Left lung (tissue), 10 donors: ENCODE measurements around the gene PLEK2. TPM values are rescaled to one million over a fixed set of nuclear protein-coding genes. Genes with fewer than 3 reads are reported as not detected.

Source experiments
- ATAC-seq: fragments of 200-7000 bp; cut with Tn5 transposase; one replicate; pipeline ENCODE4 v1.9.1; 2020; ENCODE audit warnings: moderate library complexity
- DNase-seq, 4 donors: peaks; one replicate each; pipeline ENCODE4 v3.0.0-alpha.2; 2013 to 2020
- H3K27ac ChIP-seq, 2 donors: fragments of 200-600 bp; sonication (generic) in 1 of 2; one replicate each; pipeline versions ENCODE4 v1.5.0 to v1.8.0; 2020 to 2021
- H3K27me3 ChIP-seq, 2 donors: fragments of 200-600 bp; sonication (generic) in 1 of 2; one replicate each; pipeline versions ENCODE4 v1.5.0 to v1.8.0; 2020 to 2021
- H3K36me3 ChIP-seq, 2 donors: fragments of 200-600 bp; sonication (generic) in 1 of 2; one replicate each; pipeline versions ENCODE4 v1.5.0 to v1.8.0; 2020 to 2021
- H3K4me1 ChIP-seq, 2 donors: fragments of 200-600 bp; one replicate each; pipeline ENCODE4 v1.8.0; 2021
- H3K4me3 ChIP-seq, 2 donors: fragments of 200-600 bp; sonication (generic) in 1 of 2; one replicate each; pipeline versions ENCODE4 v1.5.0 to v1.8.0; 2020 to 2021; ENCODE audit warnings: mild to moderate bottlenecking in 1 of 2
- H3K9me3 ChIP-seq, 2 donors: fragments of 200-600 bp; sonication (generic) in 1 of 2; one replicate each; pipeline versions ENCODE4 v1.5.0 to v1.8.0; 2020 to 2021
- CTCF ChIP-seq, 2 donors: fragments of 200-600 bp; sonication (generic) in 1 of 2; IDR thresholded peaks; one replicate each; pipeline versions ENCODE4 v1.5.0 to v1.8.0; 2021; ENCODE audit warnings: antibody characterized with exemption in 2 of 2
- intact Hi-C, 2 donors: fragments of 100-400 bp; cut with DNase I; formaldehyde crosslinking; loops; one replicate each; pipeline versions ENCODE4 v1.11.2 to v1.14.2; 2022
- polyA plus RNA-seq, 6 donors: library from polyadenylated mRNA; unstranded; fragments of 120-200 nt; gene quantifications; one replicate each; pipeline ENCODE4 v1.2.1, GENCODE V29; 2013; ENCODE audit not compliant: insufficient read length in 6 of 6
- total RNA-seq, 2 donors: library from RNA; stranded (reverse); fragmentation: NEBNext Ultra II Directional; extraction: Animal tissue kit (Norgen Biotek cat#: 25700); gene quantifications; one replicate each; pipeline ENCODE4 v1.2.1, GENCODE V29; 2021
- donor health status: DM: no; HTN: yes; CAD: no.
- donor health status: DM: no; HTN: no; CAD: no.

Gene PLEK2
- total and polyA plus RNA-seq, 8 donors, result 2.8 to 6.7 (median 4.7) TPM

GRCh38 chr14:67391268-67391667 is 20.7 kb downstream of the PLEK2 start:
- ATAC-seq, result no peak
- Histone ChIP-seq H3K4me1 (no peaks in the 10 kb centered on the region), H3K27ac (no peak overlapping the region), H3K4me3 (no peak overlapping the region), H3K27me3 (no peaks in the 10 kb centered on the region), H3K9me3 (no peaks in the 10 kb centered on the region), H3K36me3 (peaks cover 0 to 18% of the 10 kb centered on the region in 2 donors)
- no peak for DNase-seq
- TF ChIP-seq CTCF (IDR thresholded peaks at IDR 0.05), result no peak
- intact Hi-C loops, result no loop called here

DNA sequence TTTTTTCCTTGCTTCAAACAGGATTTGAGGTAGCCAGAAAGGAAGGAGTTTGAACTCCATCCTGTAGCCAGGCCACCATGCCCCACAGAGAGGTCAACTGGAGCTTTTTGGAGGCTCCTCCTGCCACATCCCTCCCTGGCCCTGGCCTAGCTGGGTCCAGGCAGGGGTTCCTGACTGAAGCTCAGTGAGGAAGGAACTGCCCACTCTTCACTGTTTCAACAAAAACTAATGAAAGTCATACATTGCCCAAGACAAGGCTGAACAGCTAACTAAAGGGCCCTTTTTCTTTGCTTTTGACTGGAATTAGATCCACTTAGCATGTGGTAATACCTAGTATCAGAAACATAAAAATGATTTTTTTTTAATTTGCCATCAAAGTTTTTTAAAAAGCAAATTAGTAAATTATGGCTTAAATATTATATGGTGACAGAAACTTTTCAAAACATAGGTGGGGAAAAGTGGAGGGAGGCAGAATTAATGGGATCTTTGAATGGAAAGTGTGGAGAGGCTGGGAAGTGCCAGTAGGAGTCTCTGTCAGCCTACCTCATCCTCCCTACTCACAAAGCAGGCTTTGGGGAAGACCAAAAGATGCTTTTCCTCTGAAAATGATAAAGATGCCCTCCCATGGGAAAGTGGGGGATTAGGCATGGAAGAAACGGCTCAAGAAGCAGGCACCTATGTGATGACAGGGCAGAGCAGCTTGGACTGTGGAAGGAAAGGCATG is 22.0 kb downstream of the PLEK2 start:
- no peaks in the 10 kb centered on the region for H3K27me3 ChIP-seq
- no peaks in the 10 kb centered on the region for H3K9me3 ChIP-seq
- DNase-seq (no peak), ATAC-seq (no peak)
- no peaks in the 10 kb centered on the region for H3K4me1 ChIP-seq
- peaks cover 0 to 30% of the 10 kb centered on the region in 2 donors for H3K36me3 ChIP-seq
- H3K4me3 ChIP-seq, result no peak overlapping the region
- H3K27ac ChIP-seq, result no peak overlapping the region
- TF ChIP-seq CTCF (IDR thresholded peaks at IDR 0.05), result no peak
- intact Hi-C loops, result no loop called here

GRCh38 chr14:67389275-67389674 is 22.7 kb downstream of the PLEK2 start:
- Histone ChIP-seq H3K36me3 (peaks cover 0 to 37% of the 10 kb centered on the region in 2 donors), H3K27ac (no peak overlapping the region), H3K9me3 (no peaks in the 10 kb centered on the region), H3K27me3 (no peaks in the 10 kb centered on the region), H3K4me3 (no peak overlapping the region), H3K4me1 (no peaks in the 10 kb centered on the region)
- no peak for ATAC-seq
- no peak for DNase-seq
- no peak for TF ChIP-seq CTCF (IDR thresholded peaks at IDR 0.05)
- intact Hi-C loops, result no loop called here

DNA sequence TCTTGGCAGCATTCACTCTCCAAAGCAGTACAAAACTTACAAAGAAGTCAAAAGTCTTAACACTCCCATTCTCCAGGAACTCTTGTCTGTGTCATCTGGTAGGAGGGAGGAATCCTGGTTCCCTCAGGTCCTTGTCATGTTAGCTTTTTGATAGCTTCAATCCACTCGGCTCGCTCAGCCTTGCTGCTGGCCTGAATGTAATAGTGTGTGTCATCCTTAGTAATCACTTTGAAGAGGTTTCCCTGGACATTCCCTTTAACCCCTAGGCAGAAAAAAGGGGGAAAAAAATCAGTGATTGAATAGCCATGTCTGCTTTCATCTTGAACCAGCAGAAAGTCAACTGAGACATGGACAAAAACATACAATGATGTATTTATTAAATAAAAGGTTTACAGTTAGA is 24.8 kb downstream of the PLEK2 start:
- H3K4me3 ChIP-seq, result no peak overlapping the region
- ATAC-seq (no peak), DNase-seq (no peak)
- no peak overlapping the region for H3K27ac ChIP-seq
- H3K27me3 ChIP-seq, result no peaks in the 10 kb centered on the region
- no peak for TF ChIP-seq CTCF (IDR thresholded peaks at IDR 0.05)
- H3K36me3 ChIP-seq, result peaks cover 0 to 57% of the 10 kb centered on the region in 2 donors
- no peaks in the 10 kb centered on the region for H3K4me1 ChIP-seq
- intact Hi-C loops, result no loop called here
- no peaks in the 10 kb centered on the region for H3K9me3 ChIP-seq

DNA sequence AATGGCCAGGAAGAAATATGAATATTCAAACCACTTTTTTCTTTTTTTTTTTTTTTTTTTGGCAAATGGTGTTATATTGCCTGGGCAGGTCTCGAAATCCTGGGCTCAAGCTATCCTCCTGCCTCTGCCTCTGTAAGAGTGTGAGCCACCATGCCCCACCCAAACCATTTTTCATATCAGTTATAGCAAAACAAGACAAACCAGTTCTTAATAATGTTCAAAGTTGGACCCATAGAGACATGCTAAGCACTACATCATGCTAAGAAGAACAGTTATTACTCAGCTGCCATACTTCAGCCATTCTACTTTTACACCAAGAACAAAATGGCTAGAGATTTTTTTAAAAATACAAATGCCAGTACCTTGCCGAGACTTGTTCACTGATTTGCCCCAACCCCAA is 26.3 kb downstream of the PLEK2 start:
- no peaks in the 10 kb centered on the region for H3K27me3 ChIP-seq
- H3K4me1 ChIP-seq, result no peaks in the 10 kb centered on the region
- no peak overlapping the region for H3K4me3 ChIP-seq
- intact Hi-C loops, result no loop called here
- TF ChIP-seq CTCF (IDR thresholded peaks at IDR 0.05), result no peak
- peaks cover 3 to 73% of the 10 kb centered on the region in 2 donors for H3K36me3 ChIP-seq
- ATAC-seq (peak; percentile 33), DNase-seq (no peak)
- H3K27ac ChIP-seq, result no peak overlapping the region
- H3K9me3 ChIP-seq, result no peaks in the 10 kb centered on the region
